OCI-LY1 (cell line): ENCODE measurements around the gene PHKB.

Experiments
- CTCF ChIP-seq: fragments of 200-600 bp; sonication (generic), shearing (Covaris generic); IDR thresholded peaks from 2 replicates; pipeline ENCODE4 v1.5.1; 2017; ENCODE audit warnings: mild to moderate bottlenecking, antibody characterized with exemption, low read length, moderate library complexity, mixed read lengths
- EZH2 ChIP-seq: fragments of 200-600 bp; sonication (generic), shearing (Covaris generic); IDR thresholded peaks from 2 replicates; pipeline ENCODE4 v1.8.0; 2017; ENCODE audit warnings: borderline replicate concordance, mixed run types, mild to moderate bottlenecking, antibody characterized with exemption, low read length, moderate library complexity, mixed read lengths

GRCh38 chr16:47488051-47488450 lies 26.9 kb downstream of the PHKB start:
- no peak for TF ChIP-seq CTCF
- TF ChIP-seq EZH2: no peak
